Type B pancreatic cell (in vitro differentiated cells): ENCODE measurements around the gene ETV6. TPM values are rescaled to one million over a fixed set of nuclear protein-coding genes. Genes with fewer than 3 reads are reported as not detected.

Experiments used
- DNase-seq: peaks from one replicate; pipeline ENCODE4 v3.0.0; 2021; ENCODE audit warnings: mixed read lengths; ENCODE audit not compliant: unreplicated experiment; ENCODE audit errors: extremely low spot score
- H3K27ac Mint-ChIP-seq: 2 replicates; pipeline ENCODE4 v1.8.0; 2021; ENCODE audit warnings: mild to moderate bottlenecking, mixed read lengths
- H3K27me3 Mint-ChIP-seq: 2 replicates; pipeline ENCODE4 v1.8.0; 2021; ENCODE audit warnings: mixed read lengths
- H3K36me3 Mint-ChIP-seq: 2 replicates; pipeline ENCODE4 v1.8.0; 2021; ENCODE audit warnings: mixed read lengths
- H3K4me1 Mint-ChIP-seq: one replicate; pipeline ENCODE4 v1.8.0; 2021; ENCODE audit warnings: mixed read lengths; ENCODE audit not compliant: unreplicated experiment
- H3K4me3 Mint-ChIP-seq: 2 replicates; pipeline ENCODE4 v1.8.0; 2021; ENCODE audit warnings: mild to moderate bottlenecking, mixed read lengths
- H3K9me3 Mint-ChIP-seq: 2 replicates; pipeline ENCODE4 v1.8.0; 2021; ENCODE audit warnings: mixed read lengths
- CTCF ChIP-seq: fragments of 200-600 bp; sonication (generic); conservative IDR thresholded peaks from 2 replicates; pipeline ENCODE4 v1.5.0; 2021; ENCODE audit warnings: antibody characterized with exemption, mild to moderate bottlenecking
- total RNA-seq: library from RNA; stranded (reverse); gene quantifications from 2 replicates; pipeline ENCODE4 v1.2.1, GENCODE V29; 2021; ENCODE audit warnings: low replicate concordance

Gene ETV6
- total RNA-seq, 1 donor from 2014 or later, result 26.5 TPM

DNA sequence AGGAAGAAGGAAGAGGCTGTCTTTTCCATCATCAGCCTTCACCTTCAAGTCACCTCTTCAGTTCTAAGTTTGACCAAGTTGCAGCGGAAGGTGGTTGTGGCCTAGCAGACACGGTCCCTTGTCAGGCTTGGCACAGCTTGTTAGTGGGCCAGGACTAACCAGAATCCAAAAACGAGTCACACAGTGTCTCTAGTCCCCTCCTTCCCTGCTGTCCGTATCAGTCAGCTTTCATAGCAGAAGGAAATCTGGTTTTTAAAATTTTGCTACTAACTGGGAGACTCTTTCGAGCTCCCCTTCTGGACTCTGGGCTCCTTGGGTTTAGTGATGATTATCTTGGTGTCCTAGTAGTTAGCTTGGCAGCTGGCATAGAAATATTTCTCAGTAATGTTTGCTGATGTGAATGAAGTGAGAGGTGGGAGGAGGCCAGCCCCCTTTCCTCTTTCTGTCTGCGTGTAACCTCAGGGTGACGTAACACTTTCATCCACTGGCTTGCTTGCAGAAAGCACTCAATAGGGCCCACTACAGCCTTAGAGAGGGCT, 3.8 kb downstream of the ETV6 start:
- Mint-ChIP-seq H3K27me3 (no peaks in the 10 kb centered on the region), H3K4me1 (peaks cover 33% of the 10 kb centered on the region), H3K9me3 (peaks cover 7% of the 10 kb centered on the region), H3K27ac (peak overlapping the region; percentile 65), H3K4me3 (peak overlapping the region; percentile 94), H3K36me3 (peaks cover 9% of the 10 kb centered on the region)
- TF ChIP-seq CTCF, result no peak
- DNase-seq, result no peak

GRCh38 chr12:11654338-11654737, 4.9 kb downstream of the ETV6 start:
- Mint-ChIP-seq H3K36me3 (peaks cover 9% of the 10 kb centered on the region), H3K27ac (no peak overlapping the region)

GRCh38 chr12:11654802-11655201, 5.3 kb downstream of the ETV6 start:
- H3K9me3 Mint-ChIP-seq, result peaks cover 7% of the 10 kb centered on the region
- H3K36me3 Mint-ChIP-seq, result peaks cover 13% of the 10 kb centered on the region
- H3K27me3 Mint-ChIP-seq, result no peaks in the 10 kb centered on the region
- DNase-seq, result no peak
- TF ChIP-seq CTCF, result no peak
- H3K4me1 Mint-ChIP-seq, result peaks cover 33% of the 10 kb centered on the region
- no peak overlapping the region for H3K27ac Mint-ChIP-seq
- no peak overlapping the region for H3K4me3 Mint-ChIP-seq

More at GRCh38 chr12:11654338-11654737, 4.9 kb downstream of the ETV6 start:
- Mint-ChIP-seq H3K4me3 (no peak overlapping the region), H3K9me3 (peaks cover 7% of the 10 kb centered on the region), H3K4me1 (peaks cover 33% of the 10 kb centered on the region), H3K27me3 (no peaks in the 10 kb centered on the region)
- no peak for DNase-seq
- TF ChIP-seq CTCF, result no peak

- H3K4me1 Mint-ChIP-seq, result peaks cover 33% of the 10 kb centered on the region
- no peak for DNase-seq
- H3K27me3 Mint-ChIP-seq, result no peaks in the 10 kb centered on the region
- H3K9me3 Mint-ChIP-seq, result peaks cover 7% of the 10 kb centered on the region
- peaks cover 17% of the 10 kb centered on the region for H3K36me3 Mint-ChIP-seq
- no peak overlapping the region for H3K27ac Mint-ChIP-seq
- no peak for TF ChIP-seq CTCF
- H3K4me3 Mint-ChIP-seq, result no peak overlapping the region
Measured at GRCh38 chr12:11655842-11656241, 6.4 kb downstream of the ETV6 start.

- peaks cover 35% of the 10 kb centered on the region for H3K4me1 Mint-ChIP-seq
- DNase-seq, result no peak
- H3K27ac Mint-ChIP-seq, result peak overlapping the region; percentile 60
- peaks cover 7% of the 10 kb centered on the region for H3K9me3 Mint-ChIP-seq
- H3K27me3 Mint-ChIP-seq, result no peaks in the 10 kb centered on the region
- H3K36me3 Mint-ChIP-seq, result peaks cover 20% of the 10 kb centered on the region
- H3K4me3 Mint-ChIP-seq, result peak overlapping the region; percentile 39
- TF ChIP-seq CTCF, result no peak
Measured at GRCh38 chr12:11656550-11656949, 7.1 kb downstream of the ETV6 start.

DNA sequence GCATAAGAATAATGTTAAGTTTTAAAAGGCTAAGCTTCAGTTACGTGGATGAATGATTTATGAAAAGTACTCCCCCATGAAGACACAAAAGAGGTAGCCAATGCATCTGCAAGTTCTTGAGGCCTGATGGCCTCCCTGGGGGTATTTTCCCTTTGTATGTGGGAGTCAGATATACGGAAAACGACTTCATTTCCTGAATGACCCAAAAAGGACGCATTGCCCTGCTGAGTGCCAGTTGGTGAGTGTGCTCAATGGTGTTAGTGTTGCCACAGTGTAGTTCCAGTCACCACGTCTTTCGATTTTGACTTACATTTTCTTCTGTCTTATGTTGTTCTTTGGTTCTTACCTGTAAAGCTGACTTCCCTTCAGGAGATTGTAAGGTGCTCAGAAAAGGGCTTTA, 8.0 kb downstream of the ETV6 start:
- Mint-ChIP-seq H3K27ac (no peak overlapping the region), H3K36me3 (peaks cover 29% of the 10 kb centered on the region), H3K9me3 (peaks cover 7% of the 10 kb centered on the region), H3K4me3 (no peak overlapping the region), H3K4me1 (peaks cover 36% of the 10 kb centered on the region), H3K27me3 (no peaks in the 10 kb centered on the region)
- no peak for TF ChIP-seq CTCF
- no peak for DNase-seq
